GM23338 (cell line): ENCODE results near the gene FAM217B. TPM values are rescaled to one million over a fixed set of nuclear protein-coding genes. Genes with fewer than 3 reads are reported as not detected.

Experiments used
- ATAC-seq: fragments of 200-7000 bp; cut with Tn5 transposase; 3 replicates; pipeline ENCODE4 v1.9.1; 2020
- DNase-seq: peaks from one replicate; pipeline ENCODE4 v3.0.0-alpha.2; 2015; ENCODE audit warnings: low spot score
- H2AFZ ChIP-seq: fragments of 200-600 bp; sonication (generic); 2 replicates; pipeline ENCODE4 v1.8.0; 2016; ENCODE audit warnings: antibody characterized with exemption, mild to moderate bottlenecking, moderate library complexity
- H3F3A ChIP-seq: fragments of 200-600 bp; sonication (generic); replicated peaks from 2 replicates; pipeline ENCODE4 v1.8.0; 2017; ENCODE audit warnings: antibody characterized with exemption, mixed run types, low read depth
- H3K27ac ChIP-seq: fragments of 200-600 bp; sonication (generic); 2 replicates; pipeline ENCODE4 v1.6.1; 2016; ENCODE audit warnings: low read depth
- H3K27me3 ChIP-seq: fragments of 200-600 bp; sonication (generic); 2 replicates; pipeline ENCODE4 v1.8.0; 2016; ENCODE audit warnings: mild to moderate bottlenecking, mixed run types, moderate library complexity; ENCODE audit not compliant: insufficient read depth
- H3K36me3 ChIP-seq: fragments of 200-600 bp; sonication (generic); 2 replicates; pipeline ENCODE4 v1.8.0; 2016; ENCODE audit warnings: mild to moderate bottlenecking; ENCODE audit not compliant: insufficient read depth
- H3K4me1 ChIP-seq: fragments of 200-600 bp; sonication (generic); 2 replicates; pipeline ENCODE4 v1.8.0; 2016; ENCODE audit warnings: mild to moderate bottlenecking, moderate library complexity; ENCODE audit not compliant: insufficient read depth
- H3K4me2 ChIP-seq: fragments of 200-600 bp; sonication (generic); 2 replicates; pipeline ENCODE4 v1.7.1; 2017; ENCODE audit warnings: mixed run types
- H3K4me3 ChIP-seq: fragments of 200-600 bp; sonication (generic); 2 replicates; pipeline ENCODE4 v1.6.1; 2016; ENCODE audit warnings: mixed run types
- H3K79me2 ChIP-seq: fragments of 200-600 bp; sonication (generic); replicated peaks from 2 replicates; pipeline ENCODE4 v1.8.0; 2017; ENCODE audit warnings: mild to moderate bottlenecking; ENCODE audit not compliant: insufficient read depth
- H3K9me2 ChIP-seq: fragments of 200-600 bp; sonication (generic); 2 replicates; pipeline ENCODE4 v1.8.0; 2017; ENCODE audit not compliant: insufficient read depth
- H4K20me1 ChIP-seq: fragments of 200-600 bp; sonication (generic); replicated peaks from 2 replicates; pipeline ENCODE4 v1.8.0; 2017; ENCODE audit warnings: mild to moderate bottlenecking; ENCODE audit not compliant: insufficient read depth
- H3K27ac Mint-ChIP-seq: 2 replicates; pipeline ENCODE4 v1.8.0; 2020; ENCODE audit warnings: inconsistent platforms, mild to moderate bottlenecking, moderate library complexity, mixed read lengths
- H3K27me3 Mint-ChIP-seq: 3 replicates; pipeline ENCODE4 v1.8.0; 2022; ENCODE audit warnings: low read depth, mild to moderate bottlenecking, moderate library complexity, mixed read lengths, inconsistent platforms; ENCODE audit not compliant: insufficient read depth, poor library complexity
- H3K36me3 Mint-ChIP-seq: 3 replicates; pipeline ENCODE4 v1.8.0; 2021; ENCODE audit warnings: low read depth, mild to moderate bottlenecking, inconsistent platforms, moderate library complexity, mixed read lengths
- H3K4me1 Mint-ChIP-seq: 3 replicates; pipeline ENCODE4 v1.8.0; 2020; ENCODE audit warnings: mild to moderate bottlenecking, inconsistent platforms, mixed read lengths
- H3K4me3 Mint-ChIP-seq: 3 replicates; pipeline ENCODE4 v1.8.0; 2021; ENCODE audit warnings: moderate library complexity, mild to moderate bottlenecking, inconsistent platforms, mixed read lengths
- H3K9me3 Mint-ChIP-seq: 3 replicates; pipeline ENCODE4 v1.8.0; 2020; ENCODE audit warnings: moderate library complexity, mild to moderate bottlenecking, inconsistent platforms, mixed read lengths
- CREB1 ChIP-seq: fragments of 250-450 bp; sonication (Bioruptor Pico); IDR thresholded peaks from 2 replicates; pipeline ENCODE4 v1.5.0; 2020; ENCODE audit warnings: low read depth, mild to moderate bottlenecking, moderate library complexity
- CTCF ChIP-seq, 2 experiments: fragments of 200-600 bp in 1 of 2; sonication (generic) in 1 of 2; conservative IDR thresholded peaks; 2 replicates each; pipeline versions ENCODE4 v1.5.1 to v1.6.1; 2016 to 2017; ENCODE audit warnings: antibody characterized with exemption in 2 of 2, low read depth in 2 of 2, mild to moderate bottlenecking in 2 of 2, moderate library complexity in 1 of 2
- EZH2 ChIP-seq: fragments of 200-600 bp; sonication (generic); IDR thresholded peaks from one replicate; pipeline ENCODE4 v1.8.0; 2017; ENCODE audit warnings: antibody characterized with exemption, mild to moderate bottlenecking, low read depth; ENCODE audit not compliant: unreplicated experiment
- EZH2phosphoT487 ChIP-seq: fragments of 200-600 bp; sonication (generic); IDR thresholded peaks from one replicate; pipeline ENCODE4 v1.8.1; 2018; ENCODE audit warnings: antibody characterized with exemption; ENCODE audit not compliant: unreplicated experiment
- JUNB ChIP-seq: IDR thresholded peaks from one replicate; pipeline ENCODE4 v1.6.1; 2016; ENCODE audit warnings: antibody characterized with exemption; ENCODE audit not compliant: unreplicated experiment
- NANOG ChIP-seq: IDR thresholded peaks from 2 replicates; pipeline ENCODE4 v1.6.1; 2016; ENCODE audit warnings: antibody characterized with exemption, borderline replicate concordance
- POLR2AphosphoS5 ChIP-seq: IDR thresholded peaks from 2 replicates; pipeline ENCODE4 v1.6.1; 2016; ENCODE audit warnings: antibody characterized with exemption, low read depth
- REST ChIP-seq: IDR thresholded peaks from one replicate; pipeline ENCODE4 v1.6.1; 2018; ENCODE audit warnings: antibody characterized with exemption; ENCODE audit not compliant: unreplicated experiment
- ZNF114 ChIP-seq: fragments of 250-450 bp; sonication (Bioruptor Pico); IDR thresholded peaks from 2 replicates; pipeline ENCODE4 v1.5.0; 2020; ENCODE audit warnings: mild to moderate bottlenecking, moderate library complexity
- ZNF331 ChIP-seq: fragments of 250-450 bp; sonication (Bioruptor Pico); IDR thresholded peaks from 2 replicates; pipeline ENCODE4 v1.5.0; 2020; ENCODE audit warnings: low read depth, mild to moderate bottlenecking, moderate library complexity
- ZNF462 ChIP-seq: fragments of 250-450 bp; sonication (Bioruptor Pico); IDR thresholded peaks from 2 replicates; pipeline ENCODE4 v1.5.0; 2020; ENCODE audit warnings: mild to moderate bottlenecking, moderate library complexity
- polyA plus RNA-seq: library from polyadenylated mRNA; unstranded; fragments of >200 nt; fragmentation: Nextera tagmentation; extraction: Ambion mirVana; gene quantifications from 2 replicates; pipeline ENCODE4 v1.2.1, GENCODE V29; 2016
- total RNA-seq: library from RNA; depleted of rRNA; stranded (reverse); fragments of >200 nt; shearing (Covaris generic); gene quantifications from 2 replicates; pipeline ENCODE4 v1.2.3, GENCODE V29; 2014

The FAM217B gene
- total and polyA plus RNA-seq, 2 experiments from 2014 or later = 13.2 to 25.9 TPM

GRCh38 chr20:59920944-59921343 lies 19.2 kb upstream of the FAM217B start:
- Histone ChIP-seq H3F3A (no peaks in the 10 kb centered on the region), H3K4me1 (no peaks in the 10 kb centered on the region; the same call in 1 of the 2 replicates), H3K27ac (no peak overlapping the region), H3K27me3 (no peaks in the 10 kb centered on the region), H2AFZ (no peak overlapping the region), H3K36me3 (no peaks in the 10 kb centered on the region), H3K79me2 (no peaks in the 10 kb centered on the region), H3K4me3 (no peak overlapping the region), H4K20me1 (no peaks in the 10 kb centered on the region), H3K9me2 (no peaks in the 10 kb centered on the region), H3K4me2 (no peak overlapping the region)
- TF ChIP-seq POLR2AphosphoS5 (no peak), JUNB (no peak)
- DNase-seq (no peak), ATAC-seq (no peak)
- peaks cover 9% of the 10 kb centered on the region; the same call in 2 of the 3 replicates for H3K4me1 Mint-ChIP-seq
- no peaks in the 10 kb centered on the region for H3K27me3 Mint-ChIP-seq
- H3K4me3 Mint-ChIP-seq = no peak overlapping the region
- no peak overlapping the region for H3K27ac Mint-ChIP-seq
- H3K36me3 Mint-ChIP-seq = no peaks in the 10 kb centered on the region
- H3K9me3 Mint-ChIP-seq = no peaks in the 10 kb centered on the region

GRCh38 chr20:59923514-59923913 lies 16.7 kb upstream of the FAM217B start:
- H3K9me3 Mint-ChIP-seq = no peaks in the 10 kb centered on the region
- TF ChIP-seq REST (no peak), EZH2phosphoT487 (no peak), JUNB (no peak), POLR2AphosphoS5 (no peak), CTCF (conservative IDR thresholded peaks at IDR 0.05; ENCODE audit: low read depth in 2 of 2) (no peak), EZH2 (no peak), ZNF114 (no peak), NANOG (no peak), ZNF462 (no peak), ZNF331 (CRISPR knock-in tag) (no peak), CREB1 (CRISPR knock-in tag) (no peak)

More at GRCh38 chr20:59923514-59923913, 16.7 kb upstream of the FAM217B start:
- Histone ChIP-seq H4K20me1 (no peaks in the 10 kb centered on the region), H3K4me3 (no peak overlapping the region), H3K79me2 (no peaks in the 10 kb centered on the region), H2AFZ (no peak overlapping the region), H3K27me3 (no peaks in the 10 kb centered on the region), H3K9me2 (no peaks in the 10 kb centered on the region), H3K27ac (no peak overlapping the region), H3K4me2 (no peak overlapping the region), H3K4me1 (no peaks in the 10 kb centered on the region; the same call in 1 of the 2 replicates), H3K36me3 (no peaks in the 10 kb centered on the region), H3F3A (no peaks in the 10 kb centered on the region)
- no peak for DNase-seq
- Mint-ChIP-seq H3K4me3 (no peak overlapping the region), H3K27me3 (no peaks in the 10 kb centered on the region), H3K4me1 (peaks cover 2% of the 10 kb centered on the region; the same call in 2 of the 3 replicates), H3K36me3 (no peaks in the 10 kb centered on the region), H3K27ac (no peak overlapping the region)
- no peak for ATAC-seq
